HG03571 (cell line): ENCODE measurements around the gene SLC6A8.
"Not testable (repeated sequence)": the region's sequence is repeated elsewhere in the genome, so short reads cannot be mapped to it uniquely, and the experiment has no call there.

Experiments used
- ATAC-seq: cut with Tn5 transposase; IDR thresholded peaks from one replicate; pipeline ENCODE4 v1.9.1; 2021; ENCODE audit not compliant: unreplicated experiment

SLC6A8 gene

GRCh38 chrX:153745067-153745433 is 57.3 kb downstream of the SLC6A8 start:
- not testable (repeated sequence) for ATAC-seq
